Suprapubic skin (tissue), 3 donors: Measurements from ENCODE around the gene PRKACG.

Experiments
- CTCF ChIP-seq, 2 donors: fragments of 200-600 bp in 1 of 2; fragments of 450-650 bp in 1 of 2; sonication (generic) in 1 of 2; IDR thresholded peaks; one replicate each; pipeline ENCODE4 v1.5.1; 2016 to 2019; ENCODE audit warnings: antibody characterized with exemption in 2 of 2, mild to moderate bottlenecking in 1 of 2, moderate library complexity in 1 of 2
- EP300 ChIP-seq: sonication (generic); formaldehyde crosslinking; IDR thresholded peaks from one replicate; pipeline ENCODE4 v1.6.1; 2017; ENCODE audit warnings: antibody characterized with exemption
- POLR2A ChIP-seq, 2 donors: fragments of 450-650 bp; IDR thresholded peaks; one replicate each; pipeline ENCODE4 v1.6.1; 2017; ENCODE audit warnings: antibody characterized with exemption in 2 of 2, mild to moderate bottlenecking in 2 of 2, moderate library complexity in 2 of 2

- no peak for TF ChIP-seq CTCF (IDR thresholded peaks at IDR 0.05)
- TF ChIP-seq POLR2A (IDR thresholded peaks at IDR 0.05): no peak
- TF ChIP-seq EP300: no peak
Observed at GRCh38 chr9:69036309-69036708, 22.4 kb upstream of the PRKACG start.
